Measurements from ENCODE around the gene ERFL. TPM values are rescaled to one million over a fixed set of nuclear protein-coding genes. Genes with fewer than 3 reads are reported as not detected.

ERFL gene
- total and polyA plus RNA-seq, 5 experiments from 2014 or later: 7.5 to 8.1 TPM; not detected in 3

DNA sequence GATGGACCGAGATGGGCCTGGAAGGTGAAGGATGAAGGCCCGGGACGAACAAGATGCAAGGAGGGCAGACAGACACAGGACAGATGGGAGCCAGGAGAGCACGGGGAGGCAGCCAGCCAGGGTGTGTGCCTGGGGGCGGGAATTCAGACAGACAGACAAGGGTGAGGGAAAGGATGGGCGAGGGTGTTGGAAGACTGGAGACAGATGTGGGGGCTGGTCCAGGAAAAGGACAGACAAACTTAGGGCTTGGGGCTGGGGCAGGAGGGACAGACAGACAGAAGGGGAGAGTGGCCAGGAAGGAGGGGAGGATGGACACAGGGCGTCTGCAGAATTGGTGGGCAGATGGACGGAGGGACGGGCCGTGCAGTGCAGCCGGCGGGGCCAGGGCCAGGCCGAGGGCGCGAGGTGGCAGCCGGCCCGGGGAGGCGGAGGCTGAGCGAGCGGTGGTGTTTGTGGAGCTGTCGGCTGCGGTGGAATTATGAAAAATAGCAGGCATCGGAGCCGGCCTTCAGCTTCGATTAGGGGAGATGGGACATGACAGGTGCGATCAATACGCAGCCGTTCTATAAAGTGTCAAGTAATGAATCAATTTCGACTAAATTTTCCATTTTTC lies 4.6 kb upstream of the ERFL start:
- no peak for ATAC-seq
- DNase-seq: no peak
- peaks cover 0 to 10% (median 0%) of the 10 kb centered on the region in 5 donors for H3K27me3 Mint-ChIP-seq
- POLR2A ChIA-PET: interaction anchor here (1.0 to 9.4 kb wide), 4 partner anchors 21 to 73 kb away, joined by 4 to 176 read pairs (median 38); partner anchors contain the start of genes ARHGEF1 and RPS19
- no peaks in the 10 kb centered on the region for H3K9me3 Mint-ChIP-seq
- peak overlapping the region in 9 of 10 donors; percentile 29 to 96 (median 84) for H3K27ac Mint-ChIP-seq
- H3K4me3 Mint-ChIP-seq: peak overlapping the region in 2 of 10 donors; percentile 2 to 25
- H3K4me1 Mint-ChIP-seq: peaks cover 47 to 79% (median 70%) of the 10 kb centered on the region in 4 donors
- no peaks in the 10 kb centered on the region for H3K36me3 Mint-ChIP-seq

DNA sequence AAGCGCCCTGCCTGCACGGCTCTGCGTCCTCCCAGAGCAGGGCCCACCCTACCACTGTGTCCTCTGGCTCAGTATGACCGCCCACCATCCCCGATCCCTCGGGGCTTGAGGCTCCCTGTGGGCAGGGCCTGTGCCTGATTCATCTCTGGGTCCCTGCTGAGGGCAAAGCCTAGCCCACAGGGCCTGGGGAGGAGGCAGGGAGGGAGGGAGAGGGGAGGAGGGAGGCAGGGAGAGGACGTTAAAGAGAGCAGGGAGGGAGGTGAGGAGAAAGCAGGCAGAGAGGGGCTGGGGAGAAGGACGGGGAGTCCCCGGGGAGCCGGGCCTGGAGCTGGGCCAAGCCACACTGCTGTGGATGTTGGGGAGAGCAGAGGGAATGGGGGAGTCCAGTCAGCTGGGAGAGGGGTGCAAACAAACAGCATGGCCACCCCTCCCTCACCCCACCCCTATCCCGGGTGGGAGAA lies 4.0 kb upstream of the ERFL start:
- Mint-ChIP-seq H3K4me3 (peak overlapping the region in 1 of 10 donors; percentile 25), H3K27me3 (peaks cover 0 to 10% (median 0%) of the 10 kb centered on the region in 5 donors), H3K4me1 (peaks cover 43 to 74% (median 65%) of the 10 kb centered on the region in 4 donors), H3K9me3 (no peaks in the 10 kb centered on the region), H3K27ac (peak overlapping the region in 5 of 10 donors; percentile 60 to 96 (median 78)), H3K36me3 (no peaks in the 10 kb centered on the region)
- ATAC-seq: no peak
- no peak for DNase-seq
- POLR2A ChIA-PET: interaction anchor here (1.0 to 9.4 kb wide), 5 partner anchors 21 to 73 kb away, joined by 4 to 176 read pairs (median 26); partner anchors contain the start of genes ARHGEF1 and RPS19

DNA sequence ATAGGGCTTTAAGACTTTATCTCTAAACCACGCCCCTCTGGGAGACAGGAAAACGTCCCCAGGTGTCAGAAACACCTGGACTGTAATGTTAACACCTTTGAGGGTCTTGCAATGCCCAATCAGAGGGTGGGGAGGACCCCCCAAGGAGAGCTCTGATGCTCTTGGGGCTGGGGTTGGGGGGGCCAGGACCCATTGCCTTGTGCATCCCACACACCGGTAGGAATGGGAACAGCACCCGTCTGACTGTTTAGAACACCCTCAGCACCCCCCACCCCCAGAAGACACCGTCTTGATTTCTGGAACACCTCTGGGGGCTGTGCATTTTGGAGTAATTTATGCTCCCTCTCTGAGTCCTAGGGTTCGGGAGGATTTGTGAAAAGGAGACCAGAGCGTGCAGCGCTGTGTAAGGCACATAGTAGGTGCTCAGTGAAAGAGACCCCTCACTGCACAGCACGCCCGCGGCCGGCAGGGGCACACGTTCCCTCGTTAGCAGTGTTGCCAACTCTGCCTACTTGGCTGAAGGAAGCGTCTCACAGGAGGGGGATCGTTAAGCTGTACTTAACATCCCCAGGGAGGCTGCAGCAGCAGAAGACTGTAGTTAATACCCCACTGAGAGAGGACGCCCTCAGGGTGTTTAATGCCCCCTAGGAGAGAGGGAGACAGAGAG lies 2.8 kb upstream of the ERFL start:
- H3K27ac Mint-ChIP-seq: peak overlapping the region in 9 of 10 donors; percentile 13 to 94 (median 79)
- peak overlapping the region in 1 of 10 donors; percentile 35 for H3K4me3 Mint-ChIP-seq
- ATAC-seq: no peak
- DNase-seq: peak in 1 of 10 donors; percentile 12
- H3K36me3 Mint-ChIP-seq: no peaks in the 10 kb centered on the region
- H3K9me3 Mint-ChIP-seq: no peaks in the 10 kb centered on the region
- H3K4me1 Mint-ChIP-seq: peaks cover 38 to 64% (median 56%) of the 10 kb centered on the region in 4 donors
- H3K27me3 Mint-ChIP-seq: peaks cover 0 to 10% (median 0%) of the 10 kb centered on the region in 5 donors
- POLR2A ChIA-PET: interaction anchor here (0.9 to 9.4 kb wide), 10 partner anchors 9 to 66 kb away, joined by 3 to 176 read pairs (median 14); partner anchors contain the start of gene ARHGEF1

DNA sequence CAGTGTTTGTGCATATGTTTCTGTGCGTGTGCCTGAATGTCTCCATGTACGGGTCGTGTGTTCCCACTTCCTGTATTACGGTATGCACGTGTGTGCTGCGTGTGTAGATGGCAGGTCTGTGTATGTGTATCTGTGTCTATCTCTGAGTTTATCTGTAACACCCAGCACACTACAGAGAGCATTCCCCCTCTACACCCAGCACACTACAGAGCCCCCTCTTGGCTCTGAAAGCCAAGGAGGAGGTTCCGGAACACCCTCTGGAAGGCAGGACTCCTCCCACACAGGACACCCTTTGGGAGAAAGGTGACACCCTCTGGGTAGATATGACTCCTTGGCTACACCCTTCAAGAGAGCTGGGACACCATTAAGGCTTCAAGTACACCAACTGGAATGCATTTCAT lies 2.1 kb upstream of the ERFL start:
- H3K4me3 Mint-ChIP-seq: peak overlapping the region in 8 of 10 donors; percentile 44 to 86 (median 68)
- ATAC-seq: no peak
- no peaks in the 10 kb centered on the region for H3K9me3 Mint-ChIP-seq
- DNase-seq: no peak
- H3K36me3 Mint-ChIP-seq: no peaks in the 10 kb centered on the region
- H3K4me1 Mint-ChIP-seq: peaks cover 38 to 60% (median 54%) of the 10 kb centered on the region in 4 donors
- peak overlapping the region; percentile 71 to 94 (median 81) for H3K27ac Mint-ChIP-seq
- H3K27me3 Mint-ChIP-seq: peaks cover 0 to 8% (median 0%) of the 10 kb centered on the region in 5 donors
- POLR2A ChIA-PET: interaction anchor here (0.9 to 9.4 kb wide), 12 partner anchors 8 to 65 kb away, joined by 3 to 176 read pairs (median 8); partner anchors contain the start of genes ARHGEF1, CD79A and RABAC1

DNA sequence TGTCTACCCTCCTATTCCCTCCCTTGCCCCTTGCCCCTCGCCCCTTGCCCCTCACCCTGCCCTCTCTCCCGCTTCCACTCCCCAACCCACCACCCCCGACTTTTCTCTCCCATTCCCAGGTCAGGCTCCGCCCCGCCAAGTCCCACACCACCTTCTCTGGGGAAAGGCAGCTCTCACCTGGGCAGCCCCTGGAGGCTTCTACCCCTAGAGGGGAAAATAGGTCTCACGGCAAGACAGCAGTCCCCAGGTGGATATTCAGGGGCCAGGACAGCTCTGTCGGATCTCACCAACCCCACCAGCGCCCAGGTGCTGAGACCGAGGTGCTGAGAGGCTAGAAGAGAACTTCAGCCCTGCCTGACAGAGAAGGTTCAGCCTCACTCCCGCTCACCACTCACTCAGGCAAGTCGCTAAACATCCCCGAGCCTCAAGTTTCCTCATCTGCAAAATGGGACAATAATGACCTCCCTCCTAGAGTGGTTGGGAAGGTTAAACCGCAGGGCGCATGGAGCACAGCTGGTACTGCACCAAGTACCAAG lies 1.4 kb upstream of the ERFL start:
- peaks cover 0 to 3% (median 0%) of the 10 kb centered on the region in 5 donors for H3K27me3 Mint-ChIP-seq
- DNase-seq (no peak), ATAC-seq (peak in 1 of 2 donors; percentile 12)
- H3K4me3 Mint-ChIP-seq: peak overlapping the region in 9 of 10 donors; percentile 52 to 97 (median 93)
- H3K27ac Mint-ChIP-seq: peak overlapping the region in 9 of 10 donors; percentile 71 to 94 (median 83)
- H3K9me3 Mint-ChIP-seq: no peaks in the 10 kb centered on the region
- H3K4me1 Mint-ChIP-seq: peaks cover 31 to 53% (median 46%) of the 10 kb centered on the region in 4 donors
- H3K36me3 Mint-ChIP-seq: no peaks in the 10 kb centered on the region
- POLR2A ChIA-PET: interaction anchor here (0.8 to 9.4 kb wide), 13 partner anchors 8 to 70 kb away, joined by 3 to 176 read pairs (median 6); partner anchors contain the start of genes ARHGEF1, CD79A, RABAC1 and RPS19

DNA sequence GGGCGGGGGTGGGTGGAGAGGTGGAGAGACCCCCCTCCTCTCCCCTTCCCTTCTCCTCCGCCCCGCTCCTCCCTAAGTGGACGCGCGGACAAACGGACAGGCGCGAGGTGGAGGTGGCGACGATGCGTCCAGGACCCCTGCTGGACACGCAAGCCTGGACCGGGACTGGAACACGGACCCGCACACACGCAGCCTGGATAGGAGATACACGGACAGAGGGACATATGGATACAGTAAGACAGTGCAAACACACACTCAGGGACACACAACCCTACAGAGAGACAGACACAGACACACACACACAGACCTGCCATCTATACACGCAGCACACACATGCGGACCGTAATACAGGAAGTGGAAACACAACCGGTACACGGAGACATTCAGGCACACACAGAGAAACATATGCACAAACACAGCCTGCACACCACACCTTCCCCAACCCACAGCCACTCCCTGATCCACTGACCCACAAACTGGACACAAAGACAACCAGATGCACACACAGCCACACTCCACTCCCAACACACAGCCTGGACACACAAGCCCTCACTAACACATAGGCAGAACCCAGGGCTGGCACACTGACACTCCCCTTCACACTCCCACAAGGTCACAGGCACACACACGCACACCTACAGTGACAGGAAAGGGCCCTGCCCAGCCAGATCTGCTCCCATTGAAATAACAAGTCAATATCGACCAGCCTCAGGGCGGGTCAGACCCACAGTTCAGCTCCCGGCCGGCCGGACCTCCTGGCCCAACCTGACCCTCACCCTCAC lies 696 bp upstream of the ERFL start:
- H3K36me3 Mint-ChIP-seq: no peaks in the 10 kb centered on the region
- POLR2A ChIA-PET: interaction anchor here (0.8 to 9.4 kb wide), 17 partner anchors 9 to 69 kb away, joined by 3 to 176 read pairs (median 6); partner anchors contain the start of genes ARHGEF1, CD79A, RABAC1 and RPS19

DNA sequence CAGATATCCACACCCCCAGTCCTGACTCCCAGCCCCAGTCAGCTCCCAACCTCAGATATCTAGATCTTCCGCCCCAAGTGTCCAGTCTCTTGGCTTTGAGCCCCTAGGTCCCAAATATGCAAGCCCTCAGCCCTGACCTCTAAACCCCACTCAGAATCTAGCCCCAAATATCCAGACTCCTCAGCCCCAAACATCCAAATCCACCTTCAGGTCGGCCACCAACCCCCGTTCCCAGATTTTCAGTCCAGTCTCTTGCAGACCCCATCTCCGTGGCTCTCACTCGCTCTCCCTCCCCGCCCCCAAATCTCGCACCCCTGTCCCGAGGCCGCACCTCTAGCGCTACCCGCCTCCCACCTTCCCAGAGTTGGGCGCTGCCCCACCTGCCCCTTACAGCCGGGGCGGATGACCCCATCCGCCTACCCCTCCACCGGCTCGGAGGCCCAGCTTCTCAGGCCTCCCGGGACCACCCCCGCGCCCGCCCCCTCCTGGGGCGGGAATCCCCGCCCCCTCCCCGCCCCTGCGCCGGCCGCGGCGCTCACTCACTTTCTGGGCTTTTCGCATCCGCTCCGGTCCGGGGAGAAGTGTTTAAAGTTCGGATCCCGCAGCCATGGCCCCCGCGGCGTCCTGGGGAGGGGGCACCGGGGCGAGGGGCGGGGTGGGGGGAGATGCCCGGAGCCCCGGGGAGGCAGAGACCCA lies 604 bp downstream of the ERFL start:
- no peaks in the 10 kb centered on the region for H3K9me3 Mint-ChIP-seq
- peaks cover 0 to 9% (median 0%) of the 10 kb centered on the region in 5 donors for H3K27me3 Mint-ChIP-seq
- peak overlapping the region in 7 of 10 donors; percentile 86 to 97 (median 94) for H3K4me3 Mint-ChIP-seq

More for the DNA sequence above, 696 bp upstream of the ERFL start:
- peaks cover 0 to 3% (median 0%) of the 10 kb centered on the region in 5 donors for H3K27me3 Mint-ChIP-seq
- DNase-seq: peak in 1 of 10 donors; percentile 52
- peak; percentile 66 to 73 for ATAC-seq
- H3K4me3 Mint-ChIP-seq: peak overlapping the region in 7 of 10 donors; percentile 86 to 97 (median 94)
- H3K27ac Mint-ChIP-seq: peak overlapping the region in 9 of 10 donors; percentile 83 to 94 (median 91)
- no peaks in the 10 kb centered on the region for H3K9me3 Mint-ChIP-seq
- peaks cover 28 to 46% (median 41%) of the 10 kb centered on the region in 4 donors for H3K4me1 Mint-ChIP-seq

DNA sequence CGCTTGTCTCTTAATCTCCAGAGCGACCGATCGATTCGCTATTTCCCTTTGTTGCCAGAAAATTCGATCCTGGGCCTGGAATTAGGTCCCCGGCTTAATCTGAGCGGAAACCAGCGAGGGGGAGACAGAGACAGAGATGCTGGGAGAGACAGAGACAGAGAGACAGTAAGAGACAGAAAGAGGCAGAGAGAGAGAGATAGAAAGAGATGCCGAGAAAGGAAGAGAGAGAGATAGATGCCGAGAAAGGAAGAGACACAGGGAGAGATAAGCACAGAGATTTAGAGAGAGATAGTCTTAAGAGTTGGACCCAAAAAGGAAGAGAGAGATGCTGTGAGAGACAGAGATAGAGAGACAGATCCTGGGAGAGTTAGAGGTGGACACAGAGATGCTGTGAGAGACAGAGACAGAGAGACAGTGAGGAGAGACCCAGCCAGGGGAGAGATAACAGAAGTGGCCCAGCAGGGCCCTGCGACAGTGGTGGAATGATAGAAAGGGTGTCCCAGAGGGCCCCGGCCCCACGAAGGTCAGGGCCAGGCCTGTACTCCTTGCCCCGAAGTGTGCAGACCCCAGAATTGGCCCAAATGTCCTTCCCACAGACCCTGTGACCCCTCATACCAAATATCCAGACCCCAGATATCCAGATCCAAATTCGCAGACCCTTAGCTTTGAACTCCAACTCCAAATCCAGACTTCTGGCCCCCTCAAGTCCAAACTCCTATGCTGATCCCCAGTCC lies 1.3 kb downstream of the ERFL start:
- ATAC-seq: no peak
- POLR2A ChIA-PET: interaction anchor here (0.5 to 9.4 kb wide), 9 partner anchors 7 to 56 kb away, joined by 3 to 176 read pairs (median 6); partner anchors contain the start of gene ARHGEF1
- H3K4me1 Mint-ChIP-seq: peaks cover 30 to 43% (median 41%) of the 10 kb centered on the region in 4 donors

More for the DNA sequence above, 604 bp downstream of the ERFL start:
- H3K27ac Mint-ChIP-seq: peak overlapping the region in 3 of 10 donors; percentile 67 to 88 (median 87)
- ATAC-seq (peak; percentile 29), DNase-seq (peak in 2 of 10 donors; percentile 43)
- H3K4me1 Mint-ChIP-seq: peaks cover 25 to 40% (median 37%) of the 10 kb centered on the region in 4 donors
- POLR2A ChIA-PET: interaction anchor here (0.5 to 9.4 kb wide), 12 partner anchors 8 to 57 kb away, joined by 3 to 176 read pairs (median 7); partner anchors contain the start of gene ARHGEF1
- H3K36me3 Mint-ChIP-seq: peaks cover 0 to 2% (median 0%) of the 10 kb centered on the region in 3 donors

DNA sequence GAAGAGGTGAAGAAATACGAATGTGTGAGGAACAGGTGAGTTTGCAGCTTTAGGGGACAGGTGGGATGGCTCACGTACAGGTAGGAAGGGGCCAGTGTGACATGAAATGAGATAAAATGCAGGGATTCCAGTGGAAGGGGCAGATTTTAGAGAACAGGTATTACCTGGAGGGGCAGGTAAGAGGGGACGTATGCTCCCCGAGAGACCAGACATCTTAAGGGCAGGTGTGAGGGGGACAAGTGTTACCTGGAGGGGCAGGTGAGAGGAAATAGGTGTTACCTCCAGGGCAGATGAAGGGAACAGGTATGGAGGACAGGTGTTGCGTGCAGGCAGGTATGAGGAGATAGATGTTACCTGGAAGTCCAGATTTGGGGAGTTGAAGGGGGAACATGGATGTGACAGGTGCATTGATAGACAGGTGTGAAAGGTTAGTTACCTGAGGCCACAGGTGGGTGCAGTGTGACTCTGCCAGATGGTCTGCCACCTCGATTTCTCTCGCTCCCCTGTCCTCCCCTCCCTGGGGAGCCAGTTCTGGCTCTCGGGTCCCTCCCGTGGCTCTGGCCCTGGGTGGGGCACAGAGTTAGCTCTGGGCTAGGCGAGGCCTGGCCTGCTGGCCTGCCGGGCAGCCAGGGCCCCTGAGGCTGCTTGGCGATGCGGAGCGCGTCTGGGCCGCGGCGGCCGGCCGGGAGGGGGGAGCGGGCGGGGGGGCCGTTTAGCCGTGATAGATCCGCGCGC lies 2.1 kb downstream of the ERFL start:
- ATAC-seq: no peak
- H3K4me3 Mint-ChIP-seq: no peak overlapping the region
- POLR2A ChIA-PET: interaction anchor here (1.1 to 9.4 kb wide), 4 partner anchors 17 to 38 kb away, joined by 3 to 176 read pairs (median 30); partner anchors contain the start of gene ARHGEF1
- H3K27me3 Mint-ChIP-seq: peaks cover 0 to 17% (median 5%) of the 10 kb centered on the region in 5 donors
- H3K27ac Mint-ChIP-seq: no peak overlapping the region
- H3K4me1 Mint-ChIP-seq: peaks cover 32 to 45% (median 42%) of the 10 kb centered on the region in 4 donors
- no peaks in the 10 kb centered on the region for H3K9me3 Mint-ChIP-seq
- no peak for DNase-seq
- peaks cover 0 to 2% (median 0%) of the 10 kb centered on the region in 3 donors for H3K36me3 Mint-ChIP-seq

More for the DNA sequence above, 1.3 kb downstream of the ERFL start:
- no peak for DNase-seq
- H3K27ac Mint-ChIP-seq: no peak overlapping the region
- peaks cover 0 to 2% (median 0%) of the 10 kb centered on the region in 3 donors for H3K36me3 Mint-ChIP-seq
- no peaks in the 10 kb centered on the region for H3K9me3 Mint-ChIP-seq
- no peak overlapping the region for H3K4me3 Mint-ChIP-seq
- peaks cover 0 to 13% (median 4%) of the 10 kb centered on the region in 5 donors for H3K27me3 Mint-ChIP-seq
